H1 (cell line): Measurements from ENCODE around the gene STARD3NL. TPM values are rescaled to one million over a fixed set of nuclear protein-coding genes. Genes with fewer than 3 reads are reported as not detected.

ENCODE experiments used
- CTCF ChIA-PET: fragments of 300-600 bp; sonication (Branson Sonifier 250); formaldehyde crosslinking; loops from one replicate; lab custom pipeline; 2021; ENCODE audit not compliant: partially characterized antibody; lab: Charles Lee
- POLR2A ChIA-PET: fragments of 300-600 bp; sonication (Branson Sonifier 250); formaldehyde crosslinking; loops from one replicate; lab custom pipeline; 2021; ENCODE audit warnings: inconsistent platforms; ENCODE audit not compliant: partially characterized antibody; lab: Charles Lee
- DNase-seq, 2 experiments: peaks; one replicate each; pipeline versions ENCODE4 v3.0.0 to v3.0.0-alpha.2; 2010 to 2022; ENCODE audit warnings: low spot score in 2 of 2, low read depth in 1 of 2, mixed read lengths in 1 of 2
- FAIRE-seq: peaks from 2 replicates; lab custom pipeline; 2011; peaks lifted over from hg19 to GRCh38; lab: Jason Lieb, UNC
- H2AFZ ChIP-seq: 2 replicates; pipeline ENCODE4 v1.8.1; 2012; ENCODE audit warnings: low read length, inconsistent platforms
- H2AK5ac ChIP-seq: 2 replicates; pipeline ENCODE4 v1.6.1; 2013; ENCODE audit warnings: low read depth, low read length
- H2BK120ac ChIP-seq: replicated peaks from 2 replicates; pipeline ENCODE3; 2013; ENCODE audit warnings: low read depth, low read length, inconsistent platforms
- H2BK12ac ChIP-seq: 2 replicates; pipeline ENCODE4 v1.6.1; 2013; ENCODE audit warnings: low read depth, low read length
- H2BK15ac ChIP-seq: 2 replicates; pipeline ENCODE4 v1.6.1; 2013; ENCODE audit warnings: low read length
- H2BK20ac ChIP-seq: 2 replicates; pipeline ENCODE4 v1.6.1; 2013; ENCODE audit warnings: low read length
- H2BK5ac ChIP-seq: 2 replicates; pipeline ENCODE4 v1.6.1; 2013; ENCODE audit warnings: low read depth, low read length
- H3K14ac ChIP-seq: 2 replicates; pipeline ENCODE4 v1.6.1; 2013; ENCODE audit warnings: inconsistent platforms; ENCODE audit not compliant: insufficient read length
- H3K18ac ChIP-seq: 2 replicates; pipeline ENCODE4 v1.6.1; 2013; ENCODE audit warnings: low read length; ENCODE audit errors: extremely low read depth
- H3K23ac ChIP-seq: 2 replicates; pipeline ENCODE4 v1.6.1; 2013; ENCODE audit warnings: inconsistent platforms; ENCODE audit not compliant: insufficient read length
- H3K23me2 ChIP-seq: 2 replicates; pipeline ENCODE4 v1.6.1; 2013; ENCODE audit warnings: low read depth, low read length
- H3K27ac ChIP-seq: 2 replicates; pipeline ENCODE4 v1.6.1; 2011; ENCODE audit warnings: low read depth, low read length, inconsistent platforms
- H3K27me3 ChIP-seq, 4 experiments: replicated peaks in 1 of 4; 1 replicate in 1 of 4; 2 replicates in 3 of 4; pipeline versions ENCODE4 v1.6.1 to v1.8.1; 2011 to 2013; ENCODE audit warnings: low read length in 3 of 4, mild to moderate bottlenecking in 3 of 4, inconsistent platforms in 2 of 4, mixed read lengths in 2 of 4, moderate library complexity in 1 of 4; ENCODE audit not compliant: control insufficient read depth in 3 of 4, insufficient read depth in 3 of 4; ENCODE audit errors: extremely low read depth in 1 of 4
- H3K36me3 ChIP-seq, 4 experiments: 2 replicates each; pipeline versions ENCODE4 v1.6.1 to v1.8.1; 2011 to 2013; ENCODE audit warnings: mild to moderate bottlenecking in 4 of 4, low read length in 3 of 4, moderate library complexity in 2 of 4, control low read depth in 1 of 4, inconsistent platforms in 1 of 4; ENCODE audit not compliant: insufficient read depth in 4 of 4, control insufficient read depth in 2 of 4
- H3K4ac ChIP-seq: replicated peaks from 2 replicates; pipeline ENCODE3; 2013; ENCODE audit warnings: low read length, low read depth, mixed read lengths, inconsistent platforms; ENCODE audit not compliant: insufficient read length
- H3K4me1 ChIP-seq, 4 experiments: replicated peaks in 1 of 4; 1 replicate in 1 of 4; 2 replicates in 3 of 4; pipeline versions ENCODE4 v1.6.1 to v1.8.1; 2011 to 2013; ENCODE audit warnings: low read length in 3 of 4, inconsistent platforms in 2 of 4, mixed read lengths in 1 of 4; ENCODE audit not compliant: insufficient read depth in 4 of 4, control insufficient read depth in 3 of 4
- H3K4me2 ChIP-seq, 2 experiments: 2 replicates each; pipeline versions ENCODE4 v1.6.1 to v1.8.1; 2011 to 2013; ENCODE audit warnings: low read depth in 2 of 2, low read length in 2 of 2, control low read depth in 1 of 2, inconsistent platforms in 1 of 2, mild to moderate bottlenecking in 1 of 2; ENCODE audit not compliant: insufficient read depth in 1 of 2
- H3K4me3 ChIP-seq, 4 experiments: fragments of 200-600, 300-600 bp in 1 of 4; sonication (generic), shearing (Covaris generic), sonication (Bioruptor Twin) in 1 of 4; 2 replicates each; pipeline versions ENCODE4 v1.5.1 to v1.8.1; 2011 to 2016; ENCODE audit warnings: low read length in 4 of 4, low read depth in 3 of 4, control low read depth in 2 of 4, inconsistent platforms in 2 of 4, mild to moderate bottlenecking in 2 of 4, mixed read lengths in 1 of 4, moderate library complexity in 1 of 4; ENCODE audit not compliant: insufficient read depth in 2 of 4; ENCODE audit errors: extremely low read depth in 1 of 4
- H3K56ac ChIP-seq: replicated peaks from 2 replicates; pipeline ENCODE3; 2013; ENCODE audit warnings: low read depth, mild to moderate bottlenecking, mixed read lengths, low read length, inconsistent platforms; ENCODE audit not compliant: insufficient read length
- H3K79me1 ChIP-seq: 2 replicates; pipeline ENCODE4 v1.6.1; 2013; ENCODE audit warnings: low read depth, low read length, control low read depth
- H3K79me2 ChIP-seq, 2 experiments: 2 replicates each; pipeline versions ENCODE4 v1.6.1 to v1.8.1; 2012 to 2013; ENCODE audit warnings: low read length in 2 of 2, mild to moderate bottlenecking in 2 of 2, inconsistent platforms in 1 of 2; ENCODE audit not compliant: insufficient read depth in 2 of 2, control insufficient read depth in 1 of 2
- H3K9ac ChIP-seq, 4 experiments: replicated peaks in 1 of 4; 1 replicate in 1 of 4; 2 replicates in 3 of 4; pipeline versions ENCODE4 v1.6.1 to v1.8.1; 2011 to 2013; ENCODE audit warnings: low read depth in 3 of 4, low read length in 3 of 4, control low read depth in 2 of 4, mild to moderate bottlenecking in 2 of 4, moderate library complexity in 2 of 4, inconsistent platforms in 1 of 4; ENCODE audit errors: extremely low read depth in 1 of 4
- H3K9me3 ChIP-seq, 2 experiments: 2 replicates each; pipeline versions ENCODE4 v1.6.1 to v1.8.1; 2012 to 2013; ENCODE audit warnings: mild to moderate bottlenecking in 2 of 2, moderate library complexity in 2 of 2, control low read depth in 1 of 2, inconsistent platforms in 1 of 2, low read depth in 1 of 2, low read length in 1 of 2, mixed read lengths in 1 of 2; ENCODE audit not compliant: insufficient read depth in 2 of 2
- H4K20me1 ChIP-seq, 2 experiments: replicated peaks in 1 of 2; 2 replicates each; pipeline versions ENCODE3 to v1.8.1; 2011 to 2013; ENCODE audit warnings: inconsistent platforms in 2 of 2, low read length in 2 of 2, mild to moderate bottlenecking in 1 of 2; ENCODE audit not compliant: insufficient read depth in 2 of 2, control insufficient read depth in 1 of 2
- H4K5ac ChIP-seq: 2 replicates; pipeline ENCODE4 v1.6.1; 2013; ENCODE audit warnings: low read length, low read depth, mixed read lengths, inconsistent platforms; ENCODE audit not compliant: insufficient read length
- H4K8ac ChIP-seq: 2 replicates; pipeline ENCODE4 v1.8.0; 2013; ENCODE audit warnings: mild to moderate bottlenecking, moderate library complexity, low read length, inconsistent platforms; ENCODE audit not compliant: insufficient read depth; ENCODE audit errors: extremely low read depth
- H4K91ac ChIP-seq: replicated peaks from 2 replicates; pipeline ENCODE3; 2013; ENCODE audit warnings: low read length, mixed read lengths, inconsistent platforms; ENCODE audit not compliant: insufficient read length
- BACH1 ChIP-seq: IDR thresholded peaks from 2 replicates; pipeline ENCODE4 v1.6.1; 2012; ENCODE audit warnings: low read length, improper control_type of control experiment
- CHD2 ChIP-seq: IDR thresholded peaks from 2 replicates; pipeline ENCODE4 v1.6.1; 2012; ENCODE audit warnings: low read length, improper control_type of control experiment
- RBBP5 ChIP-seq: IDR thresholded peaks from 2 replicates; pipeline ENCODE4 v1.7.1; 2012; ENCODE audit warnings: low read depth, mild to moderate bottlenecking, inconsistent platforms, low read length, moderate library complexity, borderline replicate concordance
- ZNF274 ChIP-seq: IDR thresholded peaks from 2 replicates; pipeline ENCODE4 v1.7.0; 2012; ENCODE audit warnings: low read length, borderline replicate concordance; ENCODE audit errors: extremely low read depth
- WGBS, 2 experiments: shearing (Covaris generic) in 1 of 2; methylation state at CpG; one replicate each; pipeline versions ENCODE4 v1.1.6 to v1.1.7; 2013 to 2015; ENCODE audit warnings: low lambda C conversion rate in 2 of 2, mixed read lengths in 2 of 2, inconsistent platforms in 1 of 2, low coverage in 1 of 2, missing lambda C conversion rate in 1 of 2; ENCODE audit not compliant: insufficient replicate concordance in 2 of 2, insufficient coverage in 1 of 2, insufficient read length in 1 of 2; ENCODE audit errors: extremely low coverage in 1 of 2, missing lambda C conversion rate in 1 of 2; 5-methylcytosine and 5-hydroxymethylcytosine counted together
- polyA plus RNA-seq, 7 experiments: library from polyadenylated mRNA; depleted of rRNA in 3 of 7; stranded (reverse) in 5 of 7; unstranded in 2 of 7; fragments of >200 nt in 5 of 7; fragments of 200-250 nt in 2 of 7; gene quantifications; 1 replicate in 5 of 7; 2 replicates in 1 of 7; 4 replicates in 1 of 7; pipeline versions ENCODE4 v1.2.1 to v1.2.3, GENCODE V29; 2011 to 2013; ENCODE audit warnings: missing spikeins in 2 of 7, mixed read lengths in 2 of 7
- total RNA-seq: library from RNA; stranded (reverse); fragmentation: NEBNext Ultra II Directional; extraction: Animal tissue kit (Norgen Biotek cat#: 25700); gene quantifications from 2 replicates; pipeline ENCODE4 v1.2.1, GENCODE V29; 2021

Gene STARD3NL
- total and polyA plus RNA-seq, 2 of the 8 experiments (the other 6 are each of a cell fraction or from before 2014, with no cell fraction given) = 27.1 to 40.5 TPM

- no peak overlapping the region for H3K23ac ChIP-seq
- H3K79me1 ChIP-seq = no peaks in the 10 kb centered on the region
- peaks cover 0 to 2% of the 10 kb centered on the region in 2 experiments for H4K20me1 ChIP-seq
- H2BK120ac ChIP-seq = no peak overlapping the region
- no peak overlapping the region for H3K9ac ChIP-seq
- no peaks in the 10 kb centered on the region for H3K79me2 ChIP-seq
- H3K14ac ChIP-seq = no peak overlapping the region
- no peak overlapping the region for H3K18ac ChIP-seq
- H2AFZ ChIP-seq = no peak overlapping the region
- no peaks in the 10 kb centered on the region for H3K23me2 ChIP-seq
- TF ChIP-seq BACH1 = no peak
- no peak for TF ChIP-seq ZNF274
- TF ChIP-seq CHD2 = no peak
- TF ChIP-seq RBBP5 = no peak
- TF ChIP-seq, all 59 proteins: peak for 0
- no peak overlapping the region for H2BK12ac ChIP-seq
- no peaks in the 10 kb centered on the region for H3K27me3 ChIP-seq
- H3K36me3 ChIP-seq = peaks cover 0 to 9% (median 4%) of the 10 kb centered on the region in 4 experiments; a peak in 4 of 8 replicates
- no peak overlapping the region for H3K4me2 ChIP-seq
- no peak overlapping the region for H4K8ac ChIP-seq
- no peak overlapping the region for H4K5ac ChIP-seq
- H3K9me3 ChIP-seq = no peaks in the 10 kb centered on the region
- no peak overlapping the region for H3K4ac ChIP-seq
- ChIA-PET POLR2A (no interaction called here), CTCF (interaction anchor here (0.6 to 2.3 kb wide), 4 partner anchors 10 to 98 kb away, joined by 3 to 10 read pairs (median 5); no protein-coding TSS in a partner anchor)
- H2AK5ac ChIP-seq = no peak overlapping the region
- no peak for FAIRE-seq
- no peak overlapping the region for H2BK20ac ChIP-seq
- H2BK15ac ChIP-seq = no peak overlapping the region
- H3K4me3 ChIP-seq = no peak overlapping the region
- H4K91ac ChIP-seq = no peak overlapping the region
- peaks cover 0 to 2% (median 0%) of the 10 kb centered on the region in 4 experiments; a peak in 1 of 7 replicates for H3K4me1 ChIP-seq
- no peak overlapping the region for H3K27ac ChIP-seq
- no peak overlapping the region for H2BK5ac ChIP-seq
- WGBS, 2 experiments = 97% methylated on average over 6 of the region's 6 CpGs; no CpG with 5 or more reads in 1 of the 2 experiments
- DNase-seq = no peak
- H3K56ac ChIP-seq = no peak overlapping the region
These were observed 51.3 kb downstream of the STARD3NL start for GRCh38 chr7:38229386-38229785.
